Kidney (tissue), 14 donors: Measurements from ENCODE around the gene OR7G1. TPM values are rescaled to one million over a fixed set of nuclear protein-coding genes. Genes with fewer than 3 reads are reported as not detected.

Experiments
- DNase-seq, 5 donors: peaks; one replicate each; pipeline ENCODE4 v3.0.0-alpha.2; 2013 to 2020
- FAIRE-seq: peaks from 2 replicates; lab custom pipeline; 2012; peaks lifted over from hg19 to GRCh38; lab: Jason Lieb, UNC
- H3K27ac ChIP-seq, 2 donors: one replicate each; pipeline ENCODE4 v1.7.0; 2013; ENCODE audit warnings: low read depth in 2 of 2, low read length in 2 of 2, inconsistent platforms in 1 of 2
- H3K27me3 ChIP-seq: one replicate; pipeline ENCODE4 v1.7.1; 2013; ENCODE audit warnings: low read length, inconsistent platforms; ENCODE audit not compliant: control insufficient read depth, insufficient read depth
- H3K36me3 ChIP-seq, 3 donors: one replicate each; pipeline versions ENCODE4 v1.7.0 to v1.7.1; 2013; ENCODE audit warnings: low read length in 3 of 3, control low read depth in 1 of 3, inconsistent platforms in 1 of 3; ENCODE audit not compliant: insufficient read depth in 3 of 3, control insufficient read depth in 2 of 3
- H3K4me1 ChIP-seq, 3 donors: one replicate each; pipeline versions ENCODE4 v1.7.0 to v1.7.1; 2013; ENCODE audit warnings: low read length in 3 of 3, inconsistent platforms in 1 of 3, low read depth in 1 of 3; ENCODE audit not compliant: control insufficient read depth in 2 of 3, insufficient read depth in 2 of 3
- H3K4me3 ChIP-seq, 3 donors: one replicate each; pipeline versions ENCODE4 v1.7.0 to v1.8.1; 2013; ENCODE audit warnings: low read length in 3 of 3, control low read depth in 1 of 3, inconsistent platforms in 1 of 3
- H3K9ac ChIP-seq, 3 donors: one replicate each; pipeline versions ENCODE4 v1.7.0 to v1.7.1; 2013; ENCODE audit warnings: low read length in 3 of 3, control low read depth in 1 of 3, inconsistent platforms in 1 of 3
- H3K9me3 ChIP-seq, 3 donors: one replicate each; pipeline versions ENCODE4 v1.7.0 to v1.7.1; 2013; ENCODE audit warnings: low read length in 3 of 3, control low read depth in 1 of 3, inconsistent platforms in 1 of 3; ENCODE audit not compliant: control insufficient read depth in 2 of 3, insufficient read depth in 1 of 3
- CTCF ChIP-seq: IDR thresholded peaks from 3 replicates; pipeline ENCODE4 v1.5.1; 2012; ENCODE audit warnings: mild to moderate bottlenecking, moderate library complexity, borderline replicate concordance; ENCODE audit not compliant: insufficient read depth; ENCODE audit errors: extremely low read depth
- intact Hi-C: fragments of 100-400 bp; cut with DNase I; formaldehyde crosslinking; loops from one replicate; pipeline ENCODE4 v1.11.1; 2022
- polyA plus RNA-seq: library from polyadenylated mRNA; stranded (reverse); fragments of 350-450 nt; fragmentation: Illumina TruSeq; extraction: RNeasy Lipid Tissue Mini Kit (QIAGEN cat#74804); gene quantifications from one replicate; pipeline ENCODE4 v1.2.3, GENCODE V29; 2014; ENCODE audit warnings: low read depth, low replicate concordance; ENCODE audit not compliant: insufficient read depth
- total RNA-seq: library from RNA; stranded (reverse); fragmentation: NEBNext Ultra II Directional; extraction: Animal tissue kit (Norgen Biotek cat#: 25700); gene quantifications from one replicate; pipeline ENCODE4 v1.2.1, GENCODE V29; 2021
- donor health status: control.
- donor health status: control.
- donor health status: control.
- donor health status: control.
- donor health status: control.
- donor health status: DM: yes; HTN: yes; CAD: no.
- donor health status: Normal renal cell carcinoma (clear cell type).

The OR7G1 gene
- total and polyA plus RNA-seq, 2 donors from 2014 or later: not detected

- H3K27me3 ChIP-seq: no peaks in the 10 kb centered on the region
- no peaks in the 10 kb centered on the region for H3K4me1 ChIP-seq
- no peak overlapping the region for H3K27ac ChIP-seq
- intact Hi-C loops: no loop called here
- H3K4me3 ChIP-seq: no peak overlapping the region
- peaks cover 0 to 2% (median 0%) of the 10 kb centered on the region in 3 donors for H3K9me3 ChIP-seq
- H3K9ac ChIP-seq: no peak overlapping the region
- DNase-seq (no peak), FAIRE-seq (no peak)
- H3K36me3 ChIP-seq: no peaks in the 10 kb centered on the region
- TF ChIP-seq CTCF: no peak
Observed at GRCh38 chr19:9116547-9116946, 984 bp upstream of the OR7G1 start.

GRCh38 chr19:9109959-9110358 is 5.6 kb downstream of the OR7G1 start:
- Histone ChIP-seq H3K27ac (no peak overlapping the region), H3K4me3 (no peak overlapping the region), H3K9me3 (no peaks in the 10 kb centered on the region), H3K36me3 (no peaks in the 10 kb centered on the region), H3K4me1 (no peaks in the 10 kb centered on the region), H3K27me3 (no peaks in the 10 kb centered on the region), H3K9ac (no peak overlapping the region)
- FAIRE-seq (no peak), DNase-seq (no peak)
- intact Hi-C loops: no loop called here
- TF ChIP-seq CTCF: no peak

- DNase-seq: no peak
- H3K4me3 ChIP-seq: no peak within 1 kb of the TSS
- H3K27me3 ChIP-seq: no peaks in the 10 kb centered on the region
- no peak for TF ChIP-seq CTCF
- intact Hi-C loops: no loop called here
- H3K9ac ChIP-seq: no peak within 1 kb of the TSS
- H3K27ac ChIP-seq: no peak within 1 kb of the TSS
- H3K36me3 ChIP-seq: no peaks in the 10 kb centered on the region
- FAIRE-seq: no peak
- H3K9me3 ChIP-seq: no peaks in the 10 kb centered on the region
- no peaks in the 10 kb centered on the region for H3K4me1 ChIP-seq
Observed at GRCh38 chr19:9107375-9107774, 8.2 kb downstream of the OR7G1 start, which contains the start of gene OR7G2. Gene OR7G2 (minus strand): TSS chr19:9107475. CDS start chr19:9103243, 4,232 bp downstream.

- H3K4me1 ChIP-seq: no peaks in the 10 kb centered on the region
- H3K9ac ChIP-seq: no peak within 1 kb of the TSS
- FAIRE-seq (no peak), DNase-seq (no peak)
- H3K27me3 ChIP-seq: no peaks in the 10 kb centered on the region
- H3K36me3 ChIP-seq: no peaks in the 10 kb centered on the region
- no peak within 1 kb of the TSS for H3K27ac ChIP-seq
- H3K4me3 ChIP-seq: no peak within 1 kb of the TSS
- intact Hi-C loops: no loop called here
- TF ChIP-seq CTCF: no peak
- no peaks in the 10 kb centered on the region for H3K9me3 ChIP-seq
Observed at GRCh38 chr19:9086761-9087160, 28.8 kb downstream of the OR7G1 start, which contains the start of gene OR1M1. Gene OR1M1 (plus strand): TSS chr19:9087061. CDS start chr19:9093245, 6,184 bp downstream.
